DND-41 (cell line): ENCODE data around the gene MBP.

Experiments used
- ATAC-seq: fragments of 200-7000 bp; cut with Tn5 transposase; 3 replicates; pipeline ENCODE4 v1.9.1; 2021; ENCODE audit warnings: low read depth; ENCODE audit not compliant: insufficient read depth
- DNase-seq: peaks from one replicate; pipeline ENCODE4 v3.0.0-alpha.2; 2020
- H2AFZ ChIP-seq: 2 replicates; pipeline ENCODE4 v1.6.0; 2012; ENCODE audit warnings: low read depth, low read length
- H3K27ac ChIP-seq: 2 replicates; pipeline ENCODE4 v1.5.1; 2012; ENCODE audit warnings: low read length, inconsistent platforms
- H3K27me3 ChIP-seq: fragments of 200-600 bp; sonication (generic); 2 replicates; pipeline ENCODE4 v1.6.0; 2012; ENCODE audit warnings: low read length, mild to moderate bottlenecking, inconsistent platforms; ENCODE audit not compliant: insufficient read depth, poor library complexity
- H3K36me3 ChIP-seq: 2 replicates; pipeline ENCODE4 v1.5.1; 2012; ENCODE audit warnings: low read length, inconsistent platforms; ENCODE audit not compliant: insufficient read depth
- H3K4me1 ChIP-seq: 2 replicates; pipeline ENCODE4 v1.5.1; 2012; ENCODE audit warnings: mild to moderate bottlenecking, low read length; ENCODE audit not compliant: insufficient read depth
- H3K4me2 ChIP-seq: 2 replicates; pipeline ENCODE4 v1.6.0; 2012; ENCODE audit warnings: mild to moderate bottlenecking, moderate library complexity, low read length, inconsistent platforms; ENCODE audit not compliant: insufficient read depth
- H3K4me3 ChIP-seq, 2 experiments: fragments of 200-600 bp in 1 of 2; shearing (Covaris generic) in 1 of 2; 2 replicates each; pipeline ENCODE4 v1.5.1; 2012 to 2016; ENCODE audit warnings: inconsistent platforms in 2 of 2, low read length in 2 of 2, mild to moderate bottlenecking in 2 of 2, low read depth in 1 of 2, moderate library complexity in 1 of 2
- H3K79me2 ChIP-seq: 2 replicates; pipeline ENCODE4 v1.6.0; 2012; ENCODE audit warnings: low read length, inconsistent platforms; ENCODE audit not compliant: insufficient read depth
- H3K9ac ChIP-seq: 2 replicates; pipeline ENCODE4 v1.6.0; 2012; ENCODE audit warnings: low read depth, mild to moderate bottlenecking, inconsistent platforms, low read length, moderate library complexity
- H3K9me3 ChIP-seq: 2 replicates; pipeline ENCODE4 v1.5.1; 2012; ENCODE audit warnings: low read length, moderate library complexity, mild to moderate bottlenecking, inconsistent platforms; ENCODE audit not compliant: insufficient read depth, severe bottlenecking
- H4K20me1 ChIP-seq: 2 replicates; pipeline ENCODE4 v1.6.0; 2012; ENCODE audit warnings: low read length; ENCODE audit not compliant: insufficient read depth
- EZH2 ChIP-seq: IDR thresholded peaks from 3 replicates; pipeline ENCODE4 v1.6.1; 2012; ENCODE audit warnings: borderline replicate concordance, low read depth, mild to moderate bottlenecking, moderate library complexity, low read length, inconsistent platforms; ENCODE audit not compliant: severe bottlenecking
- TF ChIP-seq, protein P1 (sequence below): IDR thresholded peaks from 2 replicates; pipeline ENCODE4 v1.5.1; 2012; ENCODE audit warnings: borderline replicate concordance, low read length, moderate library complexity, mild to moderate bottlenecking; ENCODE audit not compliant: poor library complexity, severe bottlenecking; ENCODE audit errors: extremely low read depth

The MBP gene

DNA sequence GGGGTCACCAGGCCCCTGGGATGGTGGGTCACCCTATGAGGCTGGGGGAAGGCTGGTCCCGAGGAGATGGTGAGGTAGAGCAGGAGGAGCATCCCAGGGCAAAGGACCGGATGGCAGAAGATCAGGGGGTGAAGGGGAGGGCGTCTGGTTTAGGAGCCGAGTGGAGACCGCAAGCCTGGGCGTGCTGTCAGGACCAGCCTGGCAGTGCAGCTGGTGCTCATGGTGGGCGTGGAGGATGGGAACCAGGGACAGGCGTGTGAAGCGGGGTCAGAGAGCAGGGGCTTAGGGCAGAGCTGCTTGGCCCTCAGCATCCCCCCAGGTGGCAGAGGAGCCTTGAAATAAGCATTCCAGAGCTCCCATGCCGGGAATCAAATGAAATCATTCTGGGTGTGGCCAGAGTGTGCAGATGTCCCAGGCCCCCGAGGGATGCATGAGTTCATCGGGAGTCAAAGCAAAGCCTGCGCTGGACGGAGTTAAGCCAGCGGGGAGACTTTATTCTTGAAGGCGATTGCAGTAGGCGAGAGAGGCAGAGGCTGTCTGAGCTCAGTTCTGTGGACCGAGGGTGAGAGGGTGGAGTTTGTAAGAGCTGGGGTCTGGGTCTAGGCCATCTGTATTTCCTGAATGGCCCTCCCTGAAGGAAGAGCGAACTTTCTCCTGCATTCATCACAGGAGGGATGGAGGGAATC lies 33.1 kb upstream of the MBP start:
- Histone ChIP-seq H4K20me1 (no peaks in the 10 kb centered on the region), H3K79me2 (no peaks in the 10 kb centered on the region), H3K9ac (no peak overlapping the region), H3K9me3 (no peaks in the 10 kb centered on the region), H3K4me1 (no peaks in the 10 kb centered on the region), H3K4me2 (no peak overlapping the region), H2AFZ (no peak overlapping the region), H3K27ac (no peak overlapping the region), H3K4me3 (no peak overlapping the region), H3K27me3 (no peaks in the 10 kb centered on the region), H3K36me3 (no peaks in the 10 kb centered on the region)
- TF ChIP-seq EZH2: no peak
- TF ChIP-seq, protein P1, sequence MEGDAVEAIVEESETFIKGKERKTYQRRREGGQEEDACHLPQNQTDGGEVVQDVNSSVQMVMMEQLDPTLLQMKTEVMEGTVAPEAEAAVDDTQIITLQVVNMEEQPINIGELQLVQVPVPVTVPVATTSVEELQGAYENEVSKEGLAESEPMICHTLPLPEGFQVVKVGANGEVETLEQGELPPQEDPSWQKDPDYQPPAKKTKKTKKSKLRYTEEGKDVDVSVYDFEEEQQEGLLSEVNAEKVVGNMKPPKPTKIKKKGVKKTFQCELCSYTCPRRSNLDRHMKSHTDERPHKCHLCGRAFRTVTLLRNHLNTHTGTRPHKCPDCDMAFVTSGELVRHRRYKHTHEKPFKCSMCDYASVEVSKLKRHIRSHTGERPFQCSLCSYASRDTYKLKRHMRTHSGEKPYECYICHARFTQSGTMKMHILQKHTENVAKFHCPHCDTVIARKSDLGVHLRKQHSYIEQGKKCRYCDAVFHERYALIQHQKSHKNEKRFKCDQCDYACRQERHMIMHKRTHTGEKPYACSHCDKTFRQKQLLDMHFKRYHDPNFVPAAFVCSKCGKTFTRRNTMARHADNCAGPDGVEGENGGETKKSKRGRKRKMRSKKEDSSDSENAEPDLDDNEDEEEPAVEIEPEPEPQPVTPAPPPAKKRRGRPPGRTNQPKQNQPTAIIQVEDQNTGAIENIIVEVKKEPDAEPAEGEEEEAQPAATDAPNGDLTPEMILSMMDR: no peak
- ATAC-seq (no peak), DNase-seq (no peak)

DNA sequence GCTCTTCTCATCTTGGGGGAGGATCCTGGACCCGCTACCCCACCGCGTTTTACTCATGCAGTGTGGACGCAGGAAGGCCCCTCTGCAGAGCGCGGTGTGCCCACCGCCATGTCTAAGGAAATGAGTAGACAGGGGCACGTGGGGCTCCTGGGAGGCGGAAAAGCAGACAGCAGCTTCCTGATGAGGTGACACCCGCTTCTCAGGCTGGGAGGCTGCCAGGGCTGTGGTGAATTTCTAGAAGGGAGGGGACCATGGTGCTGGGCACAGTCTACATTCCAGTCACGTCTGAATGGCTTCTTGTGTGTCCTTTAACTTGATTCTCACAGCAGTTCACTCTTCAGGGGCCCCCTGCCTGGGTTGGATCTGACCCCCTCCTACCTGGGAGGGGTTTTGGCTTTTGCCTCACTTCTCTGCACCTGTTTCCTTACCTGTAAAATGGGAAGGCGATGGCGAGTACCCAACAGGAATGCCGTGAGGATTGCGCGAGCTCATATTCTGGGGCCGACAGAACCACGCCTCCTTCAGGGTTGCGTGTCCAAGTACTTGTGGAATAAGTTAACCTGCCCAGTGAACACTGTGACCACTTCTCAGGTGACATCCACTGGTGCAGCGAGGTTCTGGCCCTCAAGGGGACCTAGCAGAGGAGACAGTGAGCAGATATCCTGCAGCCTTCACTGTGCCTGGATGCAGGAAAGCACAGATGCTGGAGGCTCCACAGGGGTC lies 32.3 kb upstream of the MBP start:
- no peak for TF ChIP-seq EZH2
- TF ChIP-seq, protein P1: no peak
- no peaks in the 10 kb centered on the region for H3K36me3 ChIP-seq
- no peak overlapping the region for H3K4me3 ChIP-seq
- H3K27me3 ChIP-seq: no peaks in the 10 kb centered on the region
- no peak for ATAC-seq
- H3K4me1 ChIP-seq: no peaks in the 10 kb centered on the region
- no peak for DNase-seq
- no peak overlapping the region for H3K27ac ChIP-seq
- H3K9ac ChIP-seq: no peak overlapping the region
- no peak overlapping the region for H2AFZ ChIP-seq
- no peaks in the 10 kb centered on the region for H3K9me3 ChIP-seq
- no peak overlapping the region for H3K4me2 ChIP-seq
- no peaks in the 10 kb centered on the region for H3K79me2 ChIP-seq
- no peaks in the 10 kb centered on the region for H4K20me1 ChIP-seq

DNA sequence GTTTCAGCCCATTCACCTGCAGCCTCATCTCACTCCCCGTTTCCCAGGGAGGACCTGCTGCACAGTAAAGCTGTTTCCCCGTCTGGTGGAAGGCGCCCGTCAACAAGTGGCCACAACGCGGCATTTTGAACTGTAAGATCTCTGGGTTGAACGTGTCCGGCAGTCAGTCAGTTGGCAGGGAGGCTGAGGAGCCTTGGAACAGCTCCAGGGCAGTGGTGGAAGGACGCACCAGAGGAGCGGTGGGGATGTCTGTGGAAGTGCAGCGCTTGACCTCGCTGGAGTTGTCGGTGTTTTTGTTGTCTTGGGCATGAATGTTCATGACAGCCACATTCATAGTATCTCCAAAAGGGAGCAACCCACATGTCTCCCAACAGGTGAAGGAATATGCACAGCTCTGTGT lies 31.4 kb upstream of the MBP start:
- Histone ChIP-seq H2AFZ (no peak overlapping the region), H3K36me3 (no peaks in the 10 kb centered on the region)
- TF ChIP-seq EZH2: no peak
- TF ChIP-seq, protein P1: no peak

More for the DNA sequence above, 31.4 kb upstream of the MBP start:
- H3K4me3 ChIP-seq: no peak overlapping the region
- no peaks in the 10 kb centered on the region for H3K79me2 ChIP-seq
- H3K27ac ChIP-seq: no peak overlapping the region
- H4K20me1 ChIP-seq: no peaks in the 10 kb centered on the region
- ATAC-seq (no peak), DNase-seq (no peak)
- no peak overlapping the region for H3K4me2 ChIP-seq
- H3K27me3 ChIP-seq: no peaks in the 10 kb centered on the region
- no peak overlapping the region for H3K9ac ChIP-seq
- H3K9me3 ChIP-seq: no peaks in the 10 kb centered on the region
- H3K4me1 ChIP-seq: no peaks in the 10 kb centered on the region
